ENCODE results near the gene S100A9. TPM values are rescaled to one million over a fixed set of nuclear protein-coding genes. Genes with fewer than 3 reads are reported as not detected.
A peak's percentile ranks its signal among the peaks of the same experiment; 100 is the strongest.

Gene S100A9
- total and polyA plus RNA-seq, 2 experiments from 2014 or later, result not detected

DNA sequence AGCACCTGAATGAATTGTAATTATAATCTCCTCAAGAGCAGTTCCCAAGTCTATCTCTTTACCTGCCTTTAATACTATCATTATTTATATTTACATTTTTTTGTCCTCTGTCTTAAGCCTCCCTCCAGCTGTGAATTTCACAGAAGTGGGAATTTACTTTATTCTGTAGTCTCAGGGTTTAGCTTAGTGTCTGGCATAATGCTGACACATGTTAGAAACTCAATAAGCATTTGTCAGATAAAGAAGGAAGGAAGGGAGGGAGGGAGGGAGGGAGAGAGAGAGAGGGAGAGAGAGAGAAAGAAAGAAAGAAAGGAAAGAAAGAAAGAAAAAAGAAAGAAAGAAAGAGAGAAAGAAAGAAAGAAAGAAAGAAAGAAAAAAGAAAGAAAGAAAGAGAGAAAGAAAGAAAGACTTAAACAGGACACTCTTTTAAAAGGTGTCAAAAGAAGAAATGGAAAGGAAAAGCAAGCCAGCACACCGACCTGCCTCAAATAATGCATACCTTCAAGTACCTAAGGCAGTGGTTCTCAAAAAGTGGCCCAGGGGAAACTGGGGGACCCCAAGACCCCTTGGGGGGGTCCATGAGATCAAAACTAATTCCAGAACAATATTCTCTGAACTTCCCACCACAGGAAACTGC, 7.2 kb upstream of the S100A9 start (continued):
- TF ChIP-seq, protein P1, sequence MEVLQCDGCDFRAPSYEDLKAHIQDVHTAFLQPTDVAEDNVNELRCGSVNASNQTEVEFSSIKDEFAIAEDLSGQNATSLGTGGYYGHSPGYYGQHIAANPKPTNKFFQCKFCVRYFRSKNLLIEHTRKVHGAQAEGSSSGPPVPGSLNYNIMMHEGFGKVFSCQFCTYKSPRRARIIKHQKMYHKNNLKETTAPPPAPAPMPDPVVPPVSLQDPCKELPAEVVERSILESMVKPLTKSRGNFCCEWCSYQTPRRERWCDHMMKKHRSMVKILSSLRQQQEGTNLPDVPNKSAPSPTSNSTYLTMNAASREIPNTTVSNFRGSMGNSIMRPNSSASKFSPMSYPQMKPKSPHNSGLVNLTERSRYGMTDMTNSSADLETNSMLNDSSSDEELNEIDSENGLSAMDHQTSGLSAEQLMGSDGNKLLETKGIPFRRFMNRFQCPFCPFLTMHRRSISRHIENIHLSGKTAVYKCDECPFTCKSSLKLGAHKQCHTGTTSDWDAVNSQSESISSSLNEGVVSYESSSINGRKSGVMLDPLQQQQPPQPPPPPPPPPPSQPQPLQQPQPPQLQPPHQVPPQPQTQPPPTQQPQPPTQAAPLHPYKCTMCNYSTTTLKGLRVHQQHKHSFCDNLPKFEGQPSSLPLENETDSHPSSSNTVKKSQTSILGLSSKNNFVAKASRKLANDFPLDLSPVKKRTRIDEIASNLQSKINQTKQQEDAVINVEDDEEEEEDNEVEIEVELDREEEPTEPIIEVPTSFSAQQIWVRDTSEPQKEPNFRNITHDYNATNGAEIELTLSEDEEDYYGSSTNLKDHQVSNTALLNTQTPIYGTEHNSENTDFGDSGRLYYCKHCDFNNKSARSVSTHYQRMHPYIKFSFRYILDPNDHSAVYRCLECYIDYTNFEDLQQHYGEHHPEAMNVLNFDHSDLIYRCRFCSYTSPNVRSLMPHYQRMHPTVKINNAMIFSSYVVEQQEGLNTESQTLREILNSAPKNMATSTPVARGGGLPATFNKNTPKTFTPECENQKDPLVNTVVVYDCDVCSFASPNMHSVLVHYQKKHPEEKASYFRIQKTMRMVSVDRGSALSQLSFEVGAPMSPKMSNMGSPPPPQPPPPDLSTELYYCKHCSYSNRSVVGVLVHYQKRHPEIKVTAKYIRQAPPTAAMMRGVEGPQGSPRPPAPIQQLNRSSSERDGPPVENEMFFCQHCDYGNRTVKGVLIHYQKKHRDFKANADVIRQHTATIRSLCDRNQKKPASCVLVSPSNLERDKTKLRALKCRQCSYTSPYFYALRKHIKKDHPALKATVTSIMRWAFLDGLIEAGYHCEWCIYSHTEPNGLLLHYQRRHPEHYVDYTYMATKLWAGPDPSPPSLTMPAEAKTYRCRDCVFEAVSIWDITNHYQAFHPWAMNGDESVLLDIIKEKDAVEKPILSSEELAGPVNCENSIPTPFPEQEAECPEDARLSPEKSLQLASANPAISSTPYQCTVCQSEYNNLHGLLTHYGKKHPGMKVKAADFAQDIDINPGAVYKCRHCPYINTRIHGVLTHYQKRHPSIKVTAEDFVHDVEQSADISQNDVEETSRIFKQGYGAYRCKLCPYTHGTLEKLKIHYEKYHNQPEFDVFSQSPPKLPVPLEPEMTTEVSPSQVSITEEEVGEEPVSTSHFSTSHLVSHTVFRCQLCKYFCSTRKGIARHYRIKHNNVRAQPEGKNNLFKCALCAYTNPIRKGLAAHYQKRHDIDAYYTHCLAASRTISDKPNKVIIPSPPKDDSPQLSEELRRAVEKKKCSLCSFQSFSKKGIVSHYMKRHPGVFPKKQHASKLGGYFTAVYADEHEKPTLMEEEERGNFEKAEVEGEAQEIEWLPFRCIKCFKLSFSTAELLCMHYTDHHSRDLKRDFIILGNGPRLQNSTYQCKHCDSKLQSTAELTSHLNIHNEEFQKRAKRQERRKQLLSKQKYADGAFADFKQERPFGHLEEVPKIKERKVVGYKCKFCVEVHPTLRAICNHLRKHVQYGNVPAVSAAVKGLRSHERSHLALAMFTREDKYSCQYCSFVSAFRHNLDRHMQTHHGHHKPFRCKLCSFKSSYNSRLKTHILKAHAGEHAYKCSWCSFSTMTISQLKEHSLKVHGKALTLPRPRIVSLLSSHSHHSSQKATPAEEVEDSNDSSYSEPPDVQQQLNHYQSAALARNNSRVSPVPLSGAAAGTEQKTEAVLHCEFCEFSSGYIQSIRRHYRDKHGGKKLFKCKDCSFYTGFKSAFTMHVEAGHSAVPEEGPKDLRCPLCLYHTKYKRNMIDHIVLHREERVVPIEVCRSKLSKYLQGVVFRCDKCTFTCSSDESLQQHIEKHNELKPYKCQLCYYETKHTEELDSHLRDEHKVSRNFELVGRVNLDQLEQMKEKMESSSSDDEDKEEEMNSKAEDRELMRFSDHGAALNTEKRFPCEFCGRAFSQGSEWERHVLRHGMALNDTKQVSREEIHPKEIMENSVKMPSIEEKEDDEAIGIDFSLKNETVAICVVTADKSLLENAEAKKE (CRISPR knock-in tag; IDR thresholded peaks at IDR 0.05), result no peak
- no peak for TF ChIP-seq EZH2phosphoT487 (IDR thresholded peaks at IDR 0.05; ENCODE audit: unreplicated experiment)

DNA sequence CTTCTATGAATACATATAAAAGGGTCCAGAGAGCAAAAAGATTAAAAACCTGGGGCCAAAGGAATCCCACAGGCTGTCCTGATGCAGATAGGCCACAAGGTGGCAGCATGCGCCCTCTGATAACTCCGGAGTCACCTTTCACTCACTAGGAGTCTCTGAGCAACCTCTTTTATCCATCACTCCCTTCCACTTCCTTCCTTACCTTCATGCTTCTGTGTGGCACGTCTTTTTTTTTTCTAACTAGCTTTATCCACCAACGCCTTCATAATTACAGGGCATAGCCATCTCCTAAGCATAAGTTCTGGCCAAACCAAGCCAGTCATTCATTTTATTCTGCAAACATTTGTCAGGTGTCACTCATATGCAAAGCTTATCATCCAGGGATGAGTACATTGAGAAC, 5.1 kb upstream of the S100A9 start:
- peaks cover 6% of the 10 kb centered on the region for H3K27me3 Mint-ChIP-seq (ENCODE audit: insufficient read depth, low read depth, poor library complexity)
- Histone ChIP-seq H2AFZ (no peak overlapping the region), H3K4me3 (no peak overlapping the region), H3K9me2 (ENCODE audit: insufficient read depth) (no peaks in the 10 kb centered on the region), H3K79me2 (replicated peaks; ENCODE audit: insufficient read depth) (no peaks in the 10 kb centered on the region), H3K27ac (ENCODE audit: low read depth) (no peak overlapping the region), H3F3A (replicated peaks; ENCODE audit: low read depth) (no peaks in the 10 kb centered on the region), H3K27me3 (ENCODE audit: insufficient read depth) (no peaks in the 10 kb centered on the region), H3K4me2 (no peak overlapping the region), H3K4me1 (ENCODE audit: insufficient read depth) (no peaks in the 10 kb centered on the region), H3K36me3 (ENCODE audit: insufficient read depth) (no peaks in the 10 kb centered on the region), H4K20me1 (replicated peaks; ENCODE audit: insufficient read depth) (no peaks in the 10 kb centered on the region)
- DNase-seq (ENCODE audit: low spot score) (peak; percentile 84), ATAC-seq (peak; percentile 46)
- no peak overlapping the region for H3K27ac Mint-ChIP-seq
- TF ChIP-seq EZH2 (IDR thresholded peaks at IDR 0.05; ENCODE audit: low read depth, unreplicated experiment), result no peak
- TF ChIP-seq, protein P2, sequence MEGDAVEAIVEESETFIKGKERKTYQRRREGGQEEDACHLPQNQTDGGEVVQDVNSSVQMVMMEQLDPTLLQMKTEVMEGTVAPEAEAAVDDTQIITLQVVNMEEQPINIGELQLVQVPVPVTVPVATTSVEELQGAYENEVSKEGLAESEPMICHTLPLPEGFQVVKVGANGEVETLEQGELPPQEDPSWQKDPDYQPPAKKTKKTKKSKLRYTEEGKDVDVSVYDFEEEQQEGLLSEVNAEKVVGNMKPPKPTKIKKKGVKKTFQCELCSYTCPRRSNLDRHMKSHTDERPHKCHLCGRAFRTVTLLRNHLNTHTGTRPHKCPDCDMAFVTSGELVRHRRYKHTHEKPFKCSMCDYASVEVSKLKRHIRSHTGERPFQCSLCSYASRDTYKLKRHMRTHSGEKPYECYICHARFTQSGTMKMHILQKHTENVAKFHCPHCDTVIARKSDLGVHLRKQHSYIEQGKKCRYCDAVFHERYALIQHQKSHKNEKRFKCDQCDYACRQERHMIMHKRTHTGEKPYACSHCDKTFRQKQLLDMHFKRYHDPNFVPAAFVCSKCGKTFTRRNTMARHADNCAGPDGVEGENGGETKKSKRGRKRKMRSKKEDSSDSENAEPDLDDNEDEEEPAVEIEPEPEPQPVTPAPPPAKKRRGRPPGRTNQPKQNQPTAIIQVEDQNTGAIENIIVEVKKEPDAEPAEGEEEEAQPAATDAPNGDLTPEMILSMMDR (conservative IDR thresholded peaks at IDR 0.05; ENCODE audit: low read depth in 2 of 2), result peak; percentile 90 to 92
- H3K9me3 Mint-ChIP-seq, result no peaks in the 10 kb centered on the region
- no peak overlapping the region for H3K4me3 Mint-ChIP-seq
- H3K4me1 Mint-ChIP-seq, result 0 out of 3 replicates have a peak, but pooled peaks cover 3% of the 10 kb centered on the region
- no peaks in the 10 kb centered on the region for H3K36me3 Mint-ChIP-seq (ENCODE audit: low read depth)
